ENCODE measurements around the gene PBX4. TPM values are rescaled to one million over a fixed set of nuclear protein-coding genes. Genes with fewer than 3 reads are reported as not detected.

Gene PBX4
- polyA plus RNA-seq, 1 donor = 1.8 TPM

DNA sequence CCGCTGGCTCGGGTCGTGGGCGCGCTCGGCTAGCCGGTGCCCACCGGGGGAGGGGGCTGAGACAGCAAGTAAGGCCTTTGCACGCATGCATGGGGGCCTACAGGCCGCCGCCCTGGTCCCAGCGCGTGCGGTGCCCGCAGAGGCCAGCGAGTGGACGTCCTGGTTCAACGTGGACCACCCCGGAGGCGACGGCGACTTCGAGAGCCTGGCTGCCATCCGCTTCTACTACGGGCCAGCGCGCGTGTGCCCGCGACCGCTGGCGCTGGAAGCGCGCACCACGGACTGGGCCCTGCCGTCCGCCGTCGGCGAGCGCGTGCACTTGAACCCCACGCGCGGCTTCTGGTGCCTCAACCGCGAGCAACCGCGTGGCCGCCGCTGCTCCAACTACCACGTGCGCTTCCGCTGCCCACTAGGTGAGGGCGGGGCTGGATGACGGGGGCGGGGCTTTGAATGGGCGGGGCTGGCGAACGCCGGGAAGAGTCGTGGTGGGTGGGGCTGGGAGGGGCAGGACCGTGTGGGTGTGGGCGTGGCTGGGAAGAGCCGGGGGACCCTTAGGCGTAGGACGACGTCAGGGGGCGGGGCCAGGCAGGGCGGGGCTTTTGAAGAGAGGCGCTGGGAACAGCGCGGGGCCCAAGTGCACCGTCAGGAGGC lies 78.3 kb downstream of the PBX4 start:
- no peak for DNase-seq (ENCODE audit: low read depth)

GRCh38 chr19:19539698-19540063 lies 78.8 kb downstream of the PBX4 start:
- DNase-seq (ENCODE audit: low read depth) = no peak

DNA sequence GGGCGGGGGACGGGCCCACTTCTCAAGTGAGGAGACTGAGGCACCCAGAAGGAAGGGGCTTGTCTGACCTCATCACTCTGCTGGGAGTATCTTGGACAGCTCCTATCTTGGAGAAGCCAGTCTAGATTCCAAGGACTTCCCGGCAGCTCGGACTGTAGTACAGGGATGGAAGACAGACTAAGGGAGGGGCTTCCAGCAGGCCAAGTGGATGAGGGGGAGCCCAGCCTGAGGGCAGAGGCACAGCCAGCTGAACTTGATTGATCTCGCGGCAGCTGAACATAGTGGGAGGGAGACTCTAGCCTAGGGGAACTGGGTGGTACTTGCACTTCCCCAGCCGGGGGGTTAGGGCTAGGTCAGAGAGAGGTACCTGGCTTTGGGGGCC lies 79.7 kb downstream of the PBX4 start:
- no peak for DNase-seq (ENCODE audit: low read depth)

- DNase-seq (ENCODE audit: low read depth) = no peak
These were observed 80.3 kb downstream of the PBX4 start, which contains the start of gene CILP2 for GRCh38 chr19:19538061-19538784. TSS of gene CILP2 (plus strand) at chr19:19538265. CDS start at chr19:19538350, 85 bp downstream.

DNA sequence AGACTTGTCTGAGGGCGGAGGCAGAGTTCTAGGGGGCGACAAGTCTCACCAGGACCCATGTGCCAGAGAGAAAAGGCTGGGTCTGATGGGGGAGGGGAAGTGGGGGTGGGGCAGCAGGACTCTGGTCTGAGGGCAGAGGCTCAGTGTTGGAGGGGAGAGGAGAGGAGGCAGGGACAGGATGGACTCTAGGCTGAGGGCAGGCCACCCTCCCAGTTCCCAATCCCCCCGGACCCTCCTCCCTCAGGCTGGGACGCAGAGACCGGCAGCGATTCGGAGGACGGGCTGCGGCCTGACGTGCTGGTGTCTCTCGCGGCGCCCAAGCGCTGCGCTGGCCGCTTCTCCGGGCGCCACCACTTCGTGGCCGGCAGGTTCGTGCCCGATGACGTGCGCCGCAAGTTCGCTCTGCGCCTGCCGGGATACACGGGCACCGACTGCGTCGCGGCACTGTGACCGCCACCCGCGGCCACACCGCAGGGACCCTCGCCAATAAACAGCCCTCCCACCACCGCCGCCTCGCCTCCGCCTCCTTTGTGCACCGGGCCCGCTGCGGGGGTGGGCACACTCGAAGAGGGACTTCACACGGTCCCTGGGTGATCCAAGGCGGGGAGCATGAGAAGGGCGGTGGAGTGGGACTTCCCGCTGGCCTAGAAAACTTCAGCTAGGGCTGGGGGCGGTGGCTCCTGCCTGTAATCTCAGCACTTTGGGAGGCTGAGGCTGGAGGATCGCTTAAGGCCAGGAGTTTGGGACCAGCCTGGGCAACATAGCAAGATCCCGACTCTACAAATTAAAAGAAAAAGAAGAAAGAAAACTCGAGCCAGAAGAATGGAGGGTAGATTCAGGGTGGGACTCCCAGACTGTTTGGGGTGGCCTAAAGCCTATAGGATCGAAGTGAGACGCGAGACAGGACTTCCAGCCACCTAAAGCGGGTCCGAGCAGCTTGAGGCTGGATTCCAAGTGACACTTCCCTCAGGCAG lies 81.1 kb downstream of the PBX4 start:
- DNase-seq (ENCODE audit: low read depth) = no peak

- DNase-seq (ENCODE audit: low read depth) = no peak
These were observed 82.9 kb downstream of the PBX4 start for GRCh38 chr19:19535311-19536191.

DNA sequence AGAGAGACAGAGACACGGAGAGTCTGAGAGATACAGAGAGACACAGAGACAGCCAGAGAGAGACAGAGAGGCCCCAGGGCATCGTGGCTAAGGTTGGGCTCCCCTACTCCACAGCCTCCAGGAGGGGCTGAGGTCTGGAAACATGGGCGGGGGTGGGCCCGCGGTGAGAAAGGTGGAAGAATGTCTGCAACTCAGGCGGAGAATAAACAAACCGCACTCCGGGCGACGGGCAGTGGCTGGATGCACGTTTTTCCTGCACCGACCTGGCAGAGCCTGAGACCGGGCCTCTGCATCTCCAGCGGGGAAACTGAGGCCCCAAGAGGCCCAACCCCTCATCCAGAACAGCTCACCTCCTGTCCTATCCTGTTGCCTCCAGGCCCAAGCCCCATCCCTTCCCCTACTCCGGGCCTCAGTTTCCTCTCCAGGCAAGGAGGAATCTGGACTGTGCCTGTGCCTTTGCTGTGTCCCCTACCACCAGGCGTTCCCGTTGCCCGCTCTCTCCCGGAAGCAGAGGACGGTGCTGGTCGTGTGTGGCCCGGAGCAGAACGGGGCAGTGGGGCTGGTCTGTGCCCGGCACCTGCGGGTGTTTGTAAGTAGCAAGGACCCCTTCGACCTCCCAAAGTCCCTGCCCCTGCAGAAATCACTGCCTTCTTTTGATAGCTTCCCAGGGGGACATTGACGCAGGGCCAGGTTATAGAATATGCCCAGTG lies 83.8 kb downstream of the PBX4 start:
- DNase-seq (ENCODE audit: low read depth) = no peak

- DNase-seq (ENCODE audit: low read depth) = no peak
These were observed 84.6 kb downstream of the PBX4 start for GRCh38 chr19:19533841-19534240.

- DNase-seq (ENCODE audit: low read depth) = no peak
These were observed 85.4 kb downstream of the PBX4 start for GRCh38 chr19:19532806-19533701.

GRCh38 chr19:19531951-19532805 lies 86.3 kb downstream of the PBX4 start:
- no peak for DNase-seq (ENCODE audit: low read depth)

DNA sequence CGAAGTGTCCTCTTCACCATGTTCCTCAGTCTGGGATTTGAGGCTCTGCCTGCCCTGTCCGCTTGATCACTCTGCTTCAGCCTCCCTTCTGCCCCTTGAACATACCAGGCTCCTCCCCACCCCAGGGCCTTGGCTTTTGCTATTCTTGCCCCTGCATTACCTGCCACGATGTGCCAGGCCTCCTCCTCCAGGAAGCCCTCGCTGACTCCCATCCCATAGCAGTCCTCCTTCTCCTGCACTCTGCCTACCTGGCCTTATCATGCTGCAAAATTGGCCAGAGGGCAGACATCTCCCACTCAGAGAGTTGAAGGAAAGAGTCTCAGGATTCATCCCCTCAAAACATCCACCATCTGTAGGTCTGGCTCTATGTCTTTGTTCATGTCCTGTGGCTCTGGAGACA lies 87.6 kb downstream of the PBX4 start:
- no peak for DNase-seq (ENCODE audit: low read depth)

- no peak for DNase-seq (ENCODE audit: low read depth)
These were observed 88.1 kb downstream of the PBX4 start for GRCh38 chr19:19530423-19530804.

- no peak for DNase-seq (ENCODE audit: low read depth)
These were observed 88.6 kb downstream of the PBX4 start for GRCh38 chr19:19529783-19530422.

DNA sequence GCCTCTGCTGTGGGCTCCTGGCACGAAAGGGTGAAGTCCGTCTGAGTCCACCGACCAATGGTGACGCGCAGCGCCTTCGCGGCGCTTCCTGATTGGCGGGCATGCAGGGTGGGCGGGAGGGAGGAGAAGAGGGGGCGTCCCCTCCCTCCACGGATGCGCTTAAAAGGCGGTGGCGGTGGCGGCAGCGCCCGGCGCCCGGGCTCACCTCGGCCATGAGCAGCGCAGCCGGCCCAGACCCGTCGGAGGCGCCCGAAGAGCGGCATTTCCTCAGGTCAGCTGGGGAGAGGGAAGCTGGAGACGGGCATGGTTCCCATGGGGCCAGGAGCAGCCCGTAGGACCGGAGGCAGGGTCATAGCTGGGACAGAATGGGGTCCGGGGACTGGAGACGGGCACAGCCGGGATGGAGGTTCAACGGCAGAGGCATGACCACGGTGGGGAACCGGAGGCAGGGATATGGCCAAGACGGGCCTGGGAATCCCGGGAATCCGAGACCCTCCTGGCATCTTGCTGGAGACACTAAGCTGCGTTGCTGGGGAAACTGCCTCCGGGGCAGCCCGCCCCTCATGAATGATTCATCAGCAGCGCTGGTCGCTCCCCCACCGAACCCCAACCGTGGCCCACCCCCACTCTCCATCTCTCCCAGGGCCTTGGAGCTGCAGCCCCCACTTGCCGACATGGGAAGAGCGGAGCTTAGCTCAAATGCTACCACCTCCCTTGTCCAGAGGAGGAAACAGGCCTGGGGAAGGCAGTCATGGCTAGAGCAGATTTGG lies 89.6 kb downstream of the PBX4 start, which contains the start of gene YJEFN3:
Gene YJEFN3, plus strand, starts transcription at position 191 of the 770 bp plus-strand sequence. Its CDS starts 22 bp downstream, at position 213.
- no peak for DNase-seq (ENCODE audit: low read depth)

- no peak for DNase-seq (ENCODE audit: low read depth)
These were observed 90.5 kb downstream of the PBX4 start for GRCh38 chr19:19527674-19528625.

DNA sequence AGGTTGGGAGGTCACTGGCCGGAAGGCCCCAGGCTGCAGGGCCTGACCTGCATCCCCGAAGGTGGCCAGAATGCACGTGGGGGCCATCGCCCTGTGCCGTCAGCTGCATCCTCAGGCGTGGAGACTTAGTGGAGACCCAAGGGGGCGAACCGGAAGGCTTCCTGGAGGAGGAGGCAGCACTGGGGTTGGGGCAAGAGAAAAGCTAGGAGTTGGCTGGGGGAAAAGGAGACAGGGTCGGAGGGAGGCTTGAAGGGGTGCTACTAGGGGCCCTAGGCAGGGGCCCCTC lies 91.2 kb downstream of the PBX4 start:
- no peak for DNase-seq (ENCODE audit: low read depth)

Measured in forelimb muscle (tissue), 1 donor.